ENCODE measurements around the gene GPR157.

GRCh38 chr1:9086045-9086444 lies 42.9 kb downstream of the GPR157 start:
- TF ChIP-seq EZH2phosphoT487 (IDR thresholded peaks at IDR 0.05; ENCODE audit: low read depth) (no peak), CTCF (IDR thresholded peaks at IDR 0.05; ENCODE audit: low read depth, low read length) (no peak)
